Measurements from ENCODE around the gene FBXO31. TPM values are rescaled to one million over a fixed set of nuclear protein-coding genes. Genes with fewer than 3 reads are reported as not detected.

The FBXO31 gene
- total and polyA plus RNA-seq, 9 of the 15 experiments (the other 6 are each of a cell fraction or from before 2014, with no cell fraction given) = 0.18 to 33.3 (median 10.9) TPM

GRCh38 chr16:87342504-87342903, 41.1 kb downstream of the FBXO31 start:
- intact Hi-C loops (cut with micrococcal nuclease) (no loop called here), in situ Hi-C loops (cut with MboI) (no loop called here)
- TF ChIP-seq, protein P1, sequence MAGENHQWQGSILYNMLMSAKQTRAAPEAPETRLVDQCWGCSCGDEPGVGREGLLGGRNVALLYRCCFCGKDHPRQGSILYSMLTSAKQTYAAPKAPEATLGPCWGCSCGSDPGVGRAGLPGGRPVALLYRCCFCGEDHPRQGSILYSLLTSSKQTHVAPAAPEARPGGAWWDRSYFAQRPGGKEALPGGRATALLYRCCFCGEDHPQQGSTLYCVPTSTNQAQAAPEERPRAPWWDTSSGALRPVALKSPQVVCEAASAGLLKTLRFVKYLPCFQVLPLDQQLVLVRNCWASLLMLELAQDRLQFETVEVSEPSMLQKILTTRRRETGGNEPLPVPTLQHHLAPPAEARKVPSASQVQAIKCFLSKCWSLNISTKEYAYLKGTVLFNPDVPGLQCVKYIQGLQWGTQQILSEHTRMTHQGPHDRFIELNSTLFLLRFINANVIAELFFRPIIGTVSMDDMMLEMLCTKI (IDR thresholded peaks at IDR 0.05; ENCODE audit: partially characterized antibody) = no peak
- TF ChIP-seq ZNF124 (CRISPR knock-in tag; IDR thresholded peaks at IDR 0.05) = no peak
- Histone ChIP-seq H3K27me3 (ENCODE audit: control insufficient read depth in 2 of 2, insufficient read depth in 2 of 2, low read length in 2 of 2) (no peaks in the 10 kb centered on the region), H3K4me2 (ENCODE audit: insufficient read depth, low read length) (no peak overlapping the region), H3K4me1 (replicated peaks in 1 of 2; ENCODE audit: control insufficient read depth in 2 of 2, insufficient read depth in 2 of 2, low read length in 2 of 2) (peaks cover 0 to 22% of the 10 kb centered on the region in 2 experiments; a peak in 1 of 5 replicates), H3K9me3 (replicated peaks; ENCODE audit: control insufficient read depth, insufficient read depth, low read depth, low read length) (no peaks in the 10 kb centered on the region), H3K9me1 (ENCODE audit: control insufficient read depth, insufficient read depth, low read length) (no peaks in the 10 kb centered on the region), H3K9ac (ENCODE audit: insufficient read depth in 1 of 2, low read depth in 2 of 2, low read length in 2 of 2) (no peak overlapping the region), H3K27ac (ENCODE audit: extremely low read depth, low read depth, low read length) (no peak overlapping the region), H2AFZ (ENCODE audit: low read depth, low read length) (no peak overlapping the region), H4K20me1 (replicated peaks; ENCODE audit: control insufficient read depth, insufficient read depth, low read length) (peaks cover 4% of the 10 kb centered on the region; the same call in 1 of the 2 replicates), H3K4me3 (no peak overlapping the region), H3K36me3 (ENCODE audit: control insufficient read depth, insufficient read depth, low read length) (peaks cover 72% of the 10 kb centered on the region; the same call in 2 of the 3 replicates), H3K79me2 (ENCODE audit: control insufficient read depth, insufficient read depth, low read length) (no peaks in the 10 kb centered on the region)
- CTCF ChIA-PET (ENCODE audit: low intra/inter-chr PET ratio) = no interaction called here
- BruUV-seq (replicated peaks) = no TSS peak
- DNase-seq (ENCODE audit: extremely low read depth in 1 of 4, low spot score in 3 of 4) (no peak), FAIRE-seq (no peak), ATAC-seq (no peak)
- POLR2A ChIA-PET = interaction anchor here (0.6 to 0.9 kb wide), 2 partner anchors 52 to 178 kb away, joined by 3 read pairs; no protein-coding TSS in a partner anchor
- WGBS (ENCODE audit: insufficient coverage, low coverage, missing lambda C conversion rate) = 88% methylated on average over 12 of the region's 20 CpGs

GRCh38 chr16:87340198-87340597, 43.4 kb downstream of the FBXO31 start:
- ATAC-seq (no peak), FAIRE-seq (no peak), DNase-seq (ENCODE audit: extremely low read depth in 1 of 4, low spot score in 3 of 4) (no peak)
- POLR2A ChIA-PET = interaction anchor here (0.6 to 0.7 kb wide), 2 partner anchors 41 to 43 kb away, joined by 3 read pairs; partner anchors contain the start of gene FBXO31
- H3K4me3 ChIP-seq = no peak overlapping the region
- no peak overlapping the region for H2AFZ ChIP-seq (ENCODE audit: low read depth, low read length)
- no TSS peak for BruUV-seq (replicated peaks)
- WGBS (ENCODE audit: insufficient coverage, low coverage, missing lambda C conversion rate) = 74% methylated on average over 5 of the region's 5 CpGs
- CTCF ChIA-PET (ENCODE audit: low intra/inter-chr PET ratio) = no interaction called here
- peaks cover 4% of the 10 kb centered on the region for H4K20me1 ChIP-seq (replicated peaks; ENCODE audit: control insufficient read depth, insufficient read depth, low read length)
- no peaks in the 10 kb centered on the region for H3K79me2 ChIP-seq (ENCODE audit: control insufficient read depth, insufficient read depth, low read length)
- TF ChIP-seq PRDM10 (IDR thresholded peaks at IDR 0.05; ENCODE audit: partially characterized antibody) (peak; percentile 26), EP300 (IDR thresholded peaks at IDR 0.05; ENCODE audit: low read length) (no peak)
- peaks cover 0 to 14% of the 10 kb centered on the region in 2 experiments; a peak in 1 of 5 replicates for H3K4me1 ChIP-seq (replicated peaks in 1 of 2; ENCODE audit: control insufficient read depth in 2 of 2, insufficient read depth in 2 of 2, low read length in 2 of 2)
- H3K36me3 ChIP-seq (ENCODE audit: control insufficient read depth, insufficient read depth, low read length) = peaks cover 60% of the 10 kb centered on the region; the same call in 2 of the 3 replicates
- no peak overlapping the region for H3K27ac ChIP-seq (ENCODE audit: extremely low read depth, low read depth, low read length)
- H3K27me3 ChIP-seq (ENCODE audit: control insufficient read depth in 2 of 2, insufficient read depth in 2 of 2, low read length in 2 of 2) = no peaks in the 10 kb centered on the region
- H3K9me3 ChIP-seq (replicated peaks; ENCODE audit: control insufficient read depth, insufficient read depth, low read depth, low read length) = no peaks in the 10 kb centered on the region
- in situ Hi-C loops (cut with MboI) = no loop called here
- intact Hi-C loops (cut with micrococcal nuclease) = no loop called here
- H3K4me2 ChIP-seq (ENCODE audit: insufficient read depth, low read length) = no peak overlapping the region
- H3K9me1 ChIP-seq (ENCODE audit: control insufficient read depth, insufficient read depth, low read length) = no peaks in the 10 kb centered on the region
- no peak overlapping the region for H3K9ac ChIP-seq (ENCODE audit: insufficient read depth in 1 of 2, low read depth in 2 of 2, low read length in 2 of 2)

Measured in K562 (cell line).